ENCODE data around the gene SYNPO2.
A peak's percentile ranks its signal among the peaks of the same experiment; 100 is the strongest.

Gene SYNPO2

GRCh38 chr4:119099227-119099810 is 210.7 kb downstream of the SYNPO2 start:
- Mint-ChIP-seq H3K27ac (no peak overlapping the region), H3K9me3 (no peaks in the 10 kb centered on the region), H3K4me1 (no peaks in the 10 kb centered on the region), H3K4me3 (no peak overlapping the region), H3K36me3 (no peaks in the 10 kb centered on the region), H3K27me3 (peaks cover 5% of the 10 kb centered on the region)
- no peak for DNase-seq
- CTCF ChIA-PET = no interaction called here

DNA sequence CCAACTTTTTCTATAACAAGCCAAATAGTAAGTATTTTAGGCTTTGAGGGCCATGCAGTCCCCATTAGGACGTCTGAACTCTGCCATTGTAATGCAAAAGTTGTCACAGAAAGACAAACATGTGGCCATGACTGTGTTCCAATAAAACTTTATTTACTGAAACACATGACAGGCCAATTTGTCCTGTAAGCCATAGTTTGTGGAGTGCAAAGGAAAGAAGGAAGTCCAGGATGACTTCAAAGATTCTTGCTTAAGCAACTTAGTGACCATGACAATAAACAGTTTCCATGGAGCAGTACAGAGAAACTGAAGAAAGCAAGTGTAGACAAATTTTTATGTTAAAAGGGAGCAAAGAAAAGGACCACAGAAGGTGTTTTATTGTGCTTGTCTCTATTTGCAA is 212.0 kb downstream of the SYNPO2 start:
- H3K27ac Mint-ChIP-seq = no peak overlapping the region
- H3K9me3 Mint-ChIP-seq = no peaks in the 10 kb centered on the region
- CTCF ChIA-PET = no interaction called here
- peaks cover 5% of the 10 kb centered on the region for H3K27me3 Mint-ChIP-seq
- no peak for DNase-seq
- H3K36me3 Mint-ChIP-seq = no peaks in the 10 kb centered on the region
- no peak overlapping the region for H3K4me3 Mint-ChIP-seq
- H3K4me1 Mint-ChIP-seq = no peaks in the 10 kb centered on the region

DNA sequence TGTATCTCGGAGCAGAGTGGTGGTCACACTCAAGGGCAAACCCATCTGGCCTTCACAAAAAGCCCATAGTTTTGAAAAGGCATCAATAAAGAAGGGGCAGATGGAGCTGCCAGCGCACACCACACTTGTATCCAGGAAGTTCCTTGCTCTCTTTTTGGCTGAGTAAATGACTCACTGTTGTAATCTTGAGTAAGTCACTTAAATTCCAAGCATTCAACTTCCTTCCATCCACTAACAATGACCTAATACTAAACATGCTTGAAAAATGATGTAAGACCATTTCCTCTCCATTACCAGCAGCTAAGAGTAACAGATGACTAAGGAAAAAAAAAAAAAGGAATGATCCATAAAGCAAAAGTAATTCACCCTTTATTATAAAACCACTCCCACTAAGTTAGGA is 214.6 kb downstream of the SYNPO2 start:
- DNase-seq = no peak
- Mint-ChIP-seq H3K9me3 (no peaks in the 10 kb centered on the region), H3K36me3 (no peaks in the 10 kb centered on the region), H3K27ac (no peak overlapping the region), H3K4me3 (no peak overlapping the region), H3K4me1 (peaks cover 3% of the 10 kb centered on the region), H3K27me3 (peaks cover 5% of the 10 kb centered on the region)
- CTCF ChIA-PET = interaction anchor here (1.3 kb wide), 1 partner anchor 15 kb away, joined by 4 read pairs; no protein-coding TSS in a partner anchor

DNA sequence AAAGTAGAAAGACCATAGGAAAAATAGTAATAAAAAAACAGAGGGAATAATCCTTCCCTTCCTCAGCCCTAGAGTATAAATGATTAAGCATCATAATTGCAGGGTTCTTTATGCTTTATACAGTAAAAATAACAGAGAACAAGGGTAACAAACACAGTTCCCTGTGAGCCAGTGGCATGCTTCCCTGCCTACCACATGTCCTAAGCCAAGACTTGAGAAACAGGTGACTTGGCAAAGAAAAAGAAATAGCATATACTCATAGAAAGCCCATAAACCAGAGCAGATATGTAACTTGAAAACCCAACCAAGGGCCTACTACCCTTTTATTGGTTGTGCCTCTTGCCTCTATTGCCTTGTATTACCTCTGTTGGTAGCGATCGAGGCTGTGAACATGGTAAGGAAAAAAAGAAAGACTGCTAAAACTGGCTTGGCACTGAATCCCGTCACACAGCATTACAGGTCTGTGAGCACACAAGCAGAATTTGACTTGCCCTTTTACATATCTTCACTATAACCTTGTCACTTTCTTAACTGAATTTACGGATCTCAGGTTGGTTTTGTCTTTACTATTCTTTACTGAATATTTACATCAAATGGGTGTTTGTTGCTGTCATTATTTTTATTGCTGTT is 216.1 kb downstream of the SYNPO2 start:
- Mint-ChIP-seq H3K27me3 (peaks cover 5% of the 10 kb centered on the region), H3K4me1 (peaks cover 3% of the 10 kb centered on the region), H3K27ac (no peak overlapping the region), H3K36me3 (no peaks in the 10 kb centered on the region), H3K9me3 (no peaks in the 10 kb centered on the region), H3K4me3 (no peak overlapping the region)
- CTCF ChIA-PET = no interaction called here
- no peak for DNase-seq

DNA sequence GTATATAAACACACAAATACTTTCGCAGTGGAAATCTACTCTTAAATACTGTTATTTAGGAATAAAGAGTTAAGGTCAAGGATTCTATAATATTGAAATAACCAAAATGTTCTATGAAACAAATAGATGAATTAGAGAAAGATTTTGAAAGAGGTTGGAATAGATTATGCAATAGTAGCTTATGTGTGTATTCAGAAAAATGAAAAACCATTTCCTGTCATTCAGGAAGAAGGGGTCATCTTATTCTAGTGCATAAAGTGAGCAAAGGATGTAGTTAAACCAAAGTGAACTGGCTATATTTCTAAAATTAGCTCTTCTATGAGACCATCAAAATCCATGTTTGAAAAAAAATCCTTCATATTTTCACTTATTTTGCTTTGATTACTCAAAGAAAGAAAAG is 217.0 kb downstream of the SYNPO2 start:
- Mint-ChIP-seq H3K27ac (no peak overlapping the region), H3K27me3 (peaks cover 5% of the 10 kb centered on the region), H3K36me3 (no peaks in the 10 kb centered on the region), H3K4me1 (peaks cover 3% of the 10 kb centered on the region), H3K4me3 (no peak overlapping the region), H3K9me3 (no peaks in the 10 kb centered on the region)
- no peak for DNase-seq
- CTCF ChIA-PET = interaction anchor here (1.0 kb wide), 1 partner anchor 11 kb away, joined by 4 read pairs; no protein-coding TSS in a partner anchor

DNA sequence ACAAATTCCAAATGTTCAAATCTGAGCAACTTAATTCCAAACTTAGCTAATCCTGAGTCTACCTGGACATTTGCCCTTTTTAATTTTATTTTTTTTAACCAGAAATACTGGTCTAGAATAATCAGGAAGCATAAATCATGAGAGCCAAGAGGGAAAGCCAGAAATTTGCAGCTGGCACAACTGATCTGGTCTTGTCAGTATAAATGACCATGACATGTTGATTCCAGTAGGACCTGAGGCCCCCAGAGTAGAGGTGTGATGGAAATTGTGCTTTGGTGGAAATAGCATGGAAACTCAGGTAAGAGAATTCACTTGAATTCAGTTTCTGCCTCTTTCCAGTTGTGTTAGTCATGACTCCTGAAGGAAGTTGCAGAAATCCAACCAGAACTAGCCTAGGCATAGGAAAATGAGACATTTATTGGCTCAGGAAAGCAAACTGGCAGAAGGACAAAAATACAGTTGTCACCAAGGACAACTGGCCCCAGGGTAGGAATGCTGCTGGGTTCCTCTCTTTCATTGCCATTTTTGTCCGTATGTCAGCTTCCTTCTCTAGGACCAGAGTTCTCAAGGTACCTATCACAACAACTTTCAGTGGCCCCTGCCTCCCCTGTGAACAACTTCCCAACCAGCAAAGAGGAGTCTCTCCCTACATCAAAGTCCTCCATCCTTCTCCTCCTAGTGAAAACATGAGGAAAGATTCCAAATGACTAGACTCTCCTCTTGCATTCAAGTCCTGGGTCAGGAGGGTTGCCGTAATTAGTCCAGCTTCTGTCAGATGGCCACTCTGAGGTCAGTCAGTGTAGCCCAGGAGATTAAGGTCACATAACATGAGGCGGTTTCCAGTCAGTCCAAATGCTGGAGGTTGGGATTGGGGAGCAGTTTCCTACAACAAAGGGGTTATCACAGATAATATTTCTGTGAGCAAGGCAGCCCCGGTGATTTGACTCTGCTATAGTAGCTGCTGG is 217.7 kb downstream of the SYNPO2 start:
- Mint-ChIP-seq H3K4me3 (no peak overlapping the region), H3K27ac (peak overlapping the region; percentile 34), H3K9me3 (no peaks in the 10 kb centered on the region), H3K4me1 (peaks cover 3% of the 10 kb centered on the region), H3K36me3 (no peaks in the 10 kb centered on the region), H3K27me3 (peaks cover 2% of the 10 kb centered on the region)
- CTCF ChIA-PET = interaction anchor here (1.0 kb wide), 1 partner anchor 10 kb away, joined by 4 read pairs; no protein-coding TSS in a partner anchor
- no peak for DNase-seq

GRCh38 chr4:119110121-119110520 is 221.5 kb downstream of the SYNPO2 start:
- CTCF ChIA-PET = no interaction called here
- Mint-ChIP-seq H3K9me3 (no peaks in the 10 kb centered on the region), H3K4me1 (peaks cover 6% of the 10 kb centered on the region), H3K27ac (no peak overlapping the region), H3K36me3 (no peaks in the 10 kb centered on the region), H3K27me3 (no peaks in the 10 kb centered on the region), H3K4me3 (no peak overlapping the region)
- no peak for DNase-seq

All from activated naive CD4-positive, alpha-beta T cell treated with anti-CD3 and anti-CD28 coated beads, Interleukin-2, amount 10 ng/mL, durations not matched to agents 7 days and 5 days (primary cell).